K562 (cell line): ENCODE results near the gene LIPT2. TPM values are rescaled to one million over a fixed set of nuclear protein-coding genes. Genes with fewer than 3 reads are reported as not detected.

ENCODE experiments used
- ATAC-seq: fragments of 200-7000 bp; cut with Tn5 transposase; 3 replicates; pipeline ENCODE4 v1.9.1; 2020; ENCODE audit warnings: moderate library complexity
- BruUV-seq: library from RNA; stranded (reverse); fragments of 400-500 nt; replicated peaks from 2 replicates; lab custom pipeline; 2021; lab: Mats Ljungman, UMichigan
- CTCF ChIA-PET: fragments of 300-600 bp; formaldehyde crosslinking; extraction: SDS; loops from one replicate; lab custom pipeline; 2021; ENCODE audit warnings: low intra/inter-chr PET ratio; lab: Yijun Ruan, JAX
- POLR2A ChIA-PET: fragments of 300-600, 350-650 bp; sonication (Branson Sonifier 250); formaldehyde crosslinking; extraction: SDS; loops from one replicate; lab custom pipeline; 2021; ENCODE audit warnings: antibody characterized with exemption, inconsistent platforms; lab: Yijun Ruan, JAX
- DNase-seq, 4 experiments: peaks; one replicate each; pipeline versions ENCODE4 v3.0.0 to v3.0.0-alpha.2; 2011 to 2018; ENCODE audit warnings: low spot score in 3 of 4, mixed read lengths in 3 of 4; ENCODE audit errors: extremely low read depth in 1 of 4
- FAIRE-seq: peaks from 2 replicates; lab custom pipeline; 2011; peaks lifted over from hg19 to GRCh38; lab: Jason Lieb, UNC
- H2AFZ ChIP-seq: 2 replicates; pipeline ENCODE4 v1.6.0; 2011; ENCODE audit warnings: low read depth, low read length, control low read depth, inconsistent platforms
- H3K27ac ChIP-seq: fragments of 200-600 bp; 3 replicates; pipeline ENCODE4 v1.8.0; 2011; ENCODE audit warnings: low read depth, mild to moderate bottlenecking, control low read depth, inconsistent platforms, low read length, moderate library complexity, mixed read lengths; ENCODE audit errors: extremely low read depth
- H3K27me3 ChIP-seq, 2 experiments: fragments of 300-600 bp in 1 of 2; 2 replicates in 1 of 2; 3 replicates in 1 of 2; pipeline versions ENCODE4 v1.6.0 to v1.8.0; 2011; ENCODE audit warnings: inconsistent platforms in 2 of 2, low read length in 2 of 2, mild to moderate bottlenecking in 1 of 2, mixed read lengths in 1 of 2, moderate library complexity in 1 of 2; ENCODE audit not compliant: control insufficient read depth in 2 of 2, insufficient read depth in 2 of 2
- H3K36me3 ChIP-seq: fragments of 300-600 bp; 3 replicates; pipeline ENCODE4 v1.8.0; 2011; ENCODE audit warnings: mild to moderate bottlenecking, low read length, inconsistent platforms; ENCODE audit not compliant: control insufficient read depth, insufficient read depth
- H3K4me1 ChIP-seq, 2 experiments: fragments of 200-600 bp in 1 of 2; replicated peaks in 1 of 2; 2 replicates in 1 of 2; 3 replicates in 1 of 2; pipeline versions ENCODE4 v1.5.1 to v1.8.0; 2011; ENCODE audit warnings: inconsistent platforms in 2 of 2, low read length in 2 of 2, mild to moderate bottlenecking in 1 of 2, mixed read lengths in 1 of 2, moderate library complexity in 1 of 2; ENCODE audit not compliant: control insufficient read depth in 2 of 2, insufficient read depth in 2 of 2
- H3K4me2 ChIP-seq: 2 replicates; pipeline ENCODE4 v1.6.1; 2011; ENCODE audit warnings: low read length, control low read depth, inconsistent platforms, mixed read lengths; ENCODE audit not compliant: insufficient read depth
- H3K4me3 ChIP-seq: fragments of 200-600 bp; sonication (generic), shearing (Covaris generic); 2 replicates; pipeline ENCODE4 v1.5.1; 2016; ENCODE audit warnings: control low read depth, inconsistent platforms
- H3K79me2 ChIP-seq: fragments of 200-600 bp; 3 replicates; pipeline ENCODE4 v1.8.0; 2011; ENCODE audit warnings: low read length, inconsistent platforms; ENCODE audit not compliant: control insufficient read depth, insufficient read depth
- H3K9ac ChIP-seq, 2 experiments: 2 replicates each; pipeline versions ENCODE4 v1.6.0 to v1.6.1; 2011; ENCODE audit warnings: low read depth in 2 of 2, low read length in 2 of 2, control low read depth in 1 of 2, inconsistent platforms in 1 of 2, mild to moderate bottlenecking in 1 of 2, mixed read lengths in 1 of 2; ENCODE audit not compliant: insufficient read depth in 1 of 2
- H3K9me1 ChIP-seq: one replicate; pipeline ENCODE4 v1.6.0; 2011; ENCODE audit warnings: inconsistent platforms, mild to moderate bottlenecking, low read length, moderate library complexity; ENCODE audit not compliant: control insufficient read depth, insufficient read depth
- H3K9me3 ChIP-seq: replicated peaks from 2 replicates; pipeline ENCODE4 v1.5.1; 2011; ENCODE audit warnings: low read depth, low read length, inconsistent platforms; ENCODE audit not compliant: control insufficient read depth, insufficient read depth
- H4K20me1 ChIP-seq: replicated peaks from 2 replicates; pipeline ENCODE4 v1.6.1; 2011; ENCODE audit warnings: low read length, inconsistent platforms, mixed read lengths; ENCODE audit not compliant: control insufficient read depth, insufficient read depth
- ETV6 ChIP-seq, 3 experiments: fragments of 150-350 bp in 1 of 3; sonication (generic) in 1 of 3; formaldehyde crosslinking in 1 of 3; IDR thresholded peaks; 2 replicates each; pipeline versions ENCODE4 v1.6.1 to v1.8.0; 2014 to 2022; ENCODE audit warnings: borderline replicate concordance in 2 of 3, low read depth in 2 of 3, antibody characterized with exemption in 1 of 3, low read length in 1 of 3, mild to moderate bottlenecking in 1 of 3, missing genetic modification reagents in 1 of 3
- GTF2A2 ChIP-seq: IDR thresholded peaks from 2 replicates; pipeline ENCODE4 v1.6.1; 2016; ENCODE audit warnings: mild to moderate bottlenecking, missing genetic modification characterization, missing compliant biosample characterization
- HDGF ChIP-seq: fragments of 450-650 bp; IDR thresholded peaks from 2 replicates; pipeline ENCODE4 v1.6.1; 2016
- LARP7 ChIP-seq: fragments of 450-650 bp; IDR thresholded peaks from 2 replicates; pipeline ENCODE4 v1.6.1; 2016
- NR2C2 ChIP-seq, 2 experiments: fragments of 200-800 bp in 1 of 2; sonication (Bioruptor generic) in 1 of 2; sonication (generic) in 1 of 2; formaldehyde crosslinking in 1 of 2; IDR thresholded peaks; 2 replicates each; pipeline versions ENCODE4 v1.6.1 to v1.8.0; 2016 to 2022; ENCODE audit warnings: mild to moderate bottlenecking in 1 of 2, missing compliant biosample characterization in 1 of 2, missing genetic modification characterization in 1 of 2, missing genetic modification reagents in 1 of 2
- PKNOX1 ChIP-seq: fragments of 450-650 bp; IDR thresholded peaks from 2 replicates; pipeline ENCODE4 v1.6.1; 2016
- ZNF639 ChIP-seq, 2 experiments: fragments of 200-800 bp in 1 of 2; sonication (Bioruptor generic) in 1 of 2; sonication (generic) in 1 of 2; formaldehyde crosslinking in 1 of 2; IDR thresholded peaks in 1 of 2; conservative IDR thresholded peaks in 1 of 2; 2 replicates each; pipeline versions ENCODE4 v1.5.0 to v1.6.1; 2016 to 2020; ENCODE audit warnings: missing compliant biosample characterization in 1 of 2, missing genetic modification characterization in 1 of 2, missing genetic modification reagents in 1 of 2
- WGBS: fragments of 100-300 bp; shearing (Covaris generic); methylation state at CpG from one replicate; pipeline ENCODE4 v1.1.6; 2016; ENCODE audit warnings: low coverage, mixed read lengths; ENCODE audit not compliant: insufficient coverage; ENCODE audit errors: missing lambda C conversion rate; 5-methylcytosine and 5-hydroxymethylcytosine counted together
- in situ Hi-C: fragments of 300-500 bp; cut with MboI; formaldehyde crosslinking; loops from 4 replicates; pipeline ENCODE4 v1.15.0; 2018; ENCODE audit warnings: inconsistent platforms, mixed read lengths
- intact Hi-C: fragments of 100-400 bp; cut with micrococcal nuclease; formaldehyde crosslinking; loops from 2 replicates; pipeline ENCODE4 v1.14.2; 2022
- polyA plus RNA-seq, 8 experiments: library from polyadenylated mRNA; depleted of rRNA in 4 of 8; stranded (reverse) in 5 of 8; unstranded in 3 of 8; fragments of >200 nt; fragmentation: Nextera tagmentation in 2 of 8; fragmentation: Illumina TruSeq in 1 of 8; extraction: Ambion mirVana in 2 of 8; extraction: Trizol in 1 of 8; gene quantifications; 2 replicates each; pipeline versions ENCODE4 v1.2.1 to v1.2.3, GENCODE V29; 2011 to 2014; ENCODE audit warnings: inconsistent platforms in 1 of 8, missing spikeins in 1 of 8
- total RNA-seq, 7 experiments: library from RNA; depleted of rRNA in 6 of 7; stranded (reverse); fragments of >200 nt in 6 of 7; fragmentation: Illumina TruSeq in 2 of 7; extraction: Trizol in 2 of 7; gene quantifications; 2 replicates each; pipeline versions ENCODE4 v1.2.1 to v1.2.3, GENCODE V29; 2011 to 2021; ENCODE audit warnings: low replicate concordance in 1 of 7

LIPT2 gene
- total and polyA plus RNA-seq, 9 of the 15 experiments (the other 6 are each of a cell fraction or from before 2014, with no cell fraction given) = 1.00 to 5.2 (median 3.5) TPM

GRCh38 chr11:74459584-74459983 lies 33.9 kb downstream of the LIPT2 start:
- 10% methylated on average over 1 of the region's 1 CpG for WGBS
- Histone ChIP-seq H3K27ac (peak overlapping the region; percentile 72), H2AFZ (peak overlapping the region; percentile 71), H3K9me3 (no peaks in the 10 kb centered on the region), H3K36me3 (peaks cover 2% of the 10 kb centered on the region; the same call in 1 of the 3 replicates), H3K79me2 (peaks cover 10% of the 10 kb centered on the region; the same call in 1 of the 3 replicates), H3K9ac (peak overlapping the region; percentile 0 to 67; a peak in 3 of 4 replicates), H3K27me3 (no peaks in the 10 kb centered on the region), H3K4me2 (peak overlapping the region; percentile 67), H4K20me1 (no peaks in the 10 kb centered on the region), H3K4me1 (peaks cover 31 to 34% of the 10 kb centered on the region in 2 experiments), H3K4me3 (no peak overlapping the region), H3K9me1 (no peaks in the 10 kb centered on the region)
- peak; percentile 78 for ATAC-seq
- intact Hi-C loops (loop anchor here (10.0 kb wide), 1 partner anchor 275 kb away; the partner anchor contains the start of gene CHRDL2), in situ Hi-C loops (loop anchor here (10.0 kb wide), 1 partner anchor 495 kb away; no protein-coding TSS in a partner anchor)
- BruUV-seq = no TSS peak
- ChIA-PET CTCF (no interaction called here), POLR2A (interaction anchor here (3.2 kb wide), 1 partner anchor 10 kb away, joined by 8 read pairs; no protein-coding TSS in a partner anchor)
- peak; percentile 67 to 87 (median 76) for DNase-seq
- FAIRE-seq = peak; percentile 89
- TF ChIP-seq HDGF = no peak
- TF ChIP-seq PKNOX1 = no peak
- TF ChIP-seq NR2C2 (CRISPR knock-in tag; IDR thresholded peaks at IDR 0.05) = no peak
- TF ChIP-seq NR2C2 (tag; IDR thresholded peaks at IDR 0.05) = no peak
- TF ChIP-seq LARP7 = no peak
- no peak for TF ChIP-seq GTF2A2 (tag)
- TF ChIP-seq ETV6 (IDR thresholded peaks at IDR 0.05; ENCODE audit: borderline replicate concordance in 1 of 2, low read depth in 2 of 2, low read length in 1 of 2) = no peak
- no peak for TF ChIP-seq ETV6 (CRISPR knock-in tag; IDR thresholded peaks at IDR 0.05; ENCODE audit: borderline replicate concordance)
- no peak; a peak in 2 of 4 replicates for TF ChIP-seq ZNF639 (CRISPR knock-in tag; conservative IDR thresholded peaks at IDR 0.05 in 1 of 2, IDR thresholded peaks at IDR 0.05 in 1 of 2)
